Kidney (tissue), 14 donors: Measurements from ENCODE around the gene SLC2A8. TPM values are rescaled to one million over a fixed set of nuclear protein-coding genes. Genes with fewer than 3 reads are reported as not detected.

Experiments
- DNase-seq, 5 donors: peaks; one replicate each; pipeline ENCODE4 v3.0.0-alpha.2; 2013 to 2020
- FAIRE-seq: peaks from 2 replicates; lab custom pipeline; 2012; peaks lifted over from hg19 to GRCh38; lab: Jason Lieb, UNC
- H3K27ac ChIP-seq, 2 donors: one replicate each; pipeline ENCODE4 v1.7.0; 2013; ENCODE audit warnings: low read depth in 2 of 2, low read length in 2 of 2, inconsistent platforms in 1 of 2
- H3K27me3 ChIP-seq: one replicate; pipeline ENCODE4 v1.7.1; 2013; ENCODE audit warnings: low read length, inconsistent platforms; ENCODE audit not compliant: control insufficient read depth, insufficient read depth
- H3K36me3 ChIP-seq, 3 donors: one replicate each; pipeline versions ENCODE4 v1.7.0 to v1.7.1; 2013; ENCODE audit warnings: low read length in 3 of 3, control low read depth in 1 of 3, inconsistent platforms in 1 of 3; ENCODE audit not compliant: insufficient read depth in 3 of 3, control insufficient read depth in 2 of 3
- H3K4me1 ChIP-seq, 3 donors: one replicate each; pipeline versions ENCODE4 v1.7.0 to v1.7.1; 2013; ENCODE audit warnings: low read length in 3 of 3, inconsistent platforms in 1 of 3, low read depth in 1 of 3; ENCODE audit not compliant: control insufficient read depth in 2 of 3, insufficient read depth in 2 of 3
- H3K4me3 ChIP-seq, 3 donors: one replicate each; pipeline versions ENCODE4 v1.7.0 to v1.8.1; 2013; ENCODE audit warnings: low read length in 3 of 3, control low read depth in 1 of 3, inconsistent platforms in 1 of 3
- H3K9ac ChIP-seq, 3 donors: one replicate each; pipeline versions ENCODE4 v1.7.0 to v1.7.1; 2013; ENCODE audit warnings: low read length in 3 of 3, control low read depth in 1 of 3, inconsistent platforms in 1 of 3
- H3K9me3 ChIP-seq, 3 donors: one replicate each; pipeline versions ENCODE4 v1.7.0 to v1.7.1; 2013; ENCODE audit warnings: low read length in 3 of 3, control low read depth in 1 of 3, inconsistent platforms in 1 of 3; ENCODE audit not compliant: control insufficient read depth in 2 of 3, insufficient read depth in 1 of 3
- CTCF ChIP-seq: IDR thresholded peaks from 3 replicates; pipeline ENCODE4 v1.5.1; 2012; ENCODE audit warnings: mild to moderate bottlenecking, moderate library complexity, borderline replicate concordance; ENCODE audit not compliant: insufficient read depth; ENCODE audit errors: extremely low read depth
- intact Hi-C: fragments of 100-400 bp; cut with DNase I; formaldehyde crosslinking; loops from one replicate; pipeline ENCODE4 v1.11.1; 2022
- polyA plus RNA-seq: library from polyadenylated mRNA; stranded (reverse); fragments of 350-450 nt; fragmentation: Illumina TruSeq; extraction: RNeasy Lipid Tissue Mini Kit (QIAGEN cat#74804); gene quantifications from one replicate; pipeline ENCODE4 v1.2.3, GENCODE V29; 2014; ENCODE audit warnings: low read depth, low replicate concordance; ENCODE audit not compliant: insufficient read depth
- total RNA-seq: library from RNA; stranded (reverse); fragmentation: NEBNext Ultra II Directional; extraction: Animal tissue kit (Norgen Biotek cat#: 25700); gene quantifications from one replicate; pipeline ENCODE4 v1.2.1, GENCODE V29; 2021
- donor health status: control.
- donor health status: control.
- donor health status: control.
- donor health status: control.
- donor health status: control.
- donor health status: DM: yes; HTN: yes; CAD: no.
- donor health status: Normal renal cell carcinoma (clear cell type).

Gene SLC2A8
- total and polyA plus RNA-seq, 2 donors from 2014 or later, result 15.3 to 22.0 TPM

GRCh38 chr9:127389381-127390247, 7.4 kb upstream of the SLC2A8 start:
- no peaks in the 10 kb centered on the region for H3K27me3 ChIP-seq
- no peak overlapping the region for H3K27ac ChIP-seq
- FAIRE-seq (no peak), DNase-seq (no peak)
- H3K9me3 ChIP-seq, result no peaks in the 10 kb centered on the region
- H3K9ac ChIP-seq, result no peak overlapping the region
- TF ChIP-seq CTCF, result no peak
- no peak overlapping the region for H3K4me3 ChIP-seq
- intact Hi-C loops, result no loop called here
- peaks cover 0 to 3% (median 2%) of the 10 kb centered on the region in 3 donors for H3K36me3 ChIP-seq
- H3K4me1 ChIP-seq, result no peaks in the 10 kb centered on the region

DNA sequence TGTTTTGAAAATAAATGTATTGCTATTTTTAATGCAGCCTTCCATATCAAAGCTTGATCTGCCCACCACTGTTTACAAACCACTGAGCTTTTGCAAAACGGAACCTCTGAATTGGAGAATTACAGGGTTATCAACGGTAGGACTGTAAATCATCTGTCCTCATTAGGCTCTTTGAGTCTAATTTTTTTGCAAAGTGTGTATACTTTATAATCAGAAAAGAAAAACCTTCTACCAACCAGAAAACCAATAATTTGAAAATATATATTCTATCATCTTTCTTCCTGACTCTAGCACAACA, 6.8 kb upstream of the SLC2A8 start:
- Histone ChIP-seq H3K4me1 (no peaks in the 10 kb centered on the region), H3K36me3 (peaks cover 0 to 3% (median 2%) of the 10 kb centered on the region in 3 donors), H3K27ac (no peak overlapping the region), H3K9ac (no peak overlapping the region), H3K27me3 (no peaks in the 10 kb centered on the region), H3K4me3 (no peak overlapping the region), H3K9me3 (no peaks in the 10 kb centered on the region)
- TF ChIP-seq CTCF, result no peak
- DNase-seq (no peak), FAIRE-seq (no peak)
- intact Hi-C loops, result no loop called here

GRCh38 chr9:127390563-127390962, 6.4 kb upstream of the SLC2A8 start:
- Histone ChIP-seq H3K9ac (no peak overlapping the region), H3K4me3 (no peak overlapping the region), H3K9me3 (no peaks in the 10 kb centered on the region), H3K4me1 (no peaks in the 10 kb centered on the region), H3K27me3 (no peaks in the 10 kb centered on the region), H3K36me3 (peaks cover 0 to 3% (median 2%) of the 10 kb centered on the region in 3 donors), H3K27ac (no peak overlapping the region)
- intact Hi-C loops, result no loop called here
- FAIRE-seq (no peak), DNase-seq (peak in 1 of 5 donors; percentile 22)
- TF ChIP-seq CTCF, result no peak

GRCh38 chr9:127392166-127392565, 4.8 kb upstream of the SLC2A8 start:
- H3K27ac ChIP-seq, result no peak overlapping the region
- H3K27me3 ChIP-seq, result no peaks in the 10 kb centered on the region
- intact Hi-C loops, result no loop called here
- no peak for TF ChIP-seq CTCF
- peaks cover 0 to 6% (median 3%) of the 10 kb centered on the region in 3 donors for H3K4me1 ChIP-seq
- DNase-seq (no peak), FAIRE-seq (no peak)
- peaks cover 0 to 3% (median 2%) of the 10 kb centered on the region in 3 donors for H3K36me3 ChIP-seq
- no peak overlapping the region for H3K4me3 ChIP-seq
- no peak overlapping the region for H3K9ac ChIP-seq
- H3K9me3 ChIP-seq, result no peaks in the 10 kb centered on the region
